Heart left ventricle (tissue), 13 donors: ENCODE measurements around the gene FGF23.

Experiments
- CTCF ChIP-seq, 12 donors: fragments of 200-600 bp; sonication (generic) in 4 of 12; IDR thresholded peaks; one replicate each; pipeline versions ENCODE4 v1.5.0 to v1.8.0; 2018 to 2022; ENCODE audit warnings: antibody characterized with exemption in 12 of 12, mild to moderate bottlenecking in 5 of 12
- POLR2A ChIP-seq, 2 donors: fragments of 450-650 bp; IDR thresholded peaks; one replicate each; pipeline ENCODE4 v1.6.1; 2017; ENCODE audit warnings: antibody characterized with exemption in 2 of 2, mild to moderate bottlenecking in 2 of 2, moderate library complexity in 2 of 2
- donor health status: ischemic (EF 13 %, LVEDD 7.1; RV severe dilation, severe dysfunction).
- donor health status: DM: no; HTN: yes; CAD: no.
- donor health status: DM: no; HTN: no; CAD: no.
- donor health status: ischemic (EF 25% LVEDD 6.9; RV normal size, moderate dysfunction).
- donor health status: ischemic (EF 25% LVEDD 5.7; RV mildly dilated, moderate dysfunction).
- donor health status: ischemic (EF 35%, LVEDD 5.7; RV mildly dilated, moderate dysfunction).
- donor health status: nonischemic (EF 11% LVEDD 7.7; RV severe dilation, severe dysfunction).
- donor health status: DM: yes; HTN: yes; CAD: no.
- donor health status: PGD.
- donor health status: ischemic (EF 29% LVEDD 5.4; RV normal size, mild dysfunction).
- donor health status: nonischemic (EF 23%, LVEDD 6.1; RV moderate dilation, normal function).

- TF ChIP-seq POLR2A (IDR thresholded peaks at IDR 0.05) (no peak), CTCF (IDR thresholded peaks at IDR 0.05) (no peak)
Measured at GRCh38 chr12:4325966-4326365, 53.5 kb downstream of the FGF23 start.
